GM12874 (cell line): ENCODE data around the gene CCDC142.

Experiments used
- TF ChIP-seq, protein P1 (sequence below): IDR thresholded peaks from 2 replicates; pipeline ENCODE4 v1.5.1; 2011; ENCODE audit warnings: low read depth, mild to moderate bottlenecking, control low read depth, low read length, moderate library complexity; ENCODE audit not compliant: insufficient read depth

CCDC142 gene

GRCh38 chr2:74474481-74474880 lies 8.3 kb downstream of the CCDC142 start:
- TF ChIP-seq, protein P1, sequence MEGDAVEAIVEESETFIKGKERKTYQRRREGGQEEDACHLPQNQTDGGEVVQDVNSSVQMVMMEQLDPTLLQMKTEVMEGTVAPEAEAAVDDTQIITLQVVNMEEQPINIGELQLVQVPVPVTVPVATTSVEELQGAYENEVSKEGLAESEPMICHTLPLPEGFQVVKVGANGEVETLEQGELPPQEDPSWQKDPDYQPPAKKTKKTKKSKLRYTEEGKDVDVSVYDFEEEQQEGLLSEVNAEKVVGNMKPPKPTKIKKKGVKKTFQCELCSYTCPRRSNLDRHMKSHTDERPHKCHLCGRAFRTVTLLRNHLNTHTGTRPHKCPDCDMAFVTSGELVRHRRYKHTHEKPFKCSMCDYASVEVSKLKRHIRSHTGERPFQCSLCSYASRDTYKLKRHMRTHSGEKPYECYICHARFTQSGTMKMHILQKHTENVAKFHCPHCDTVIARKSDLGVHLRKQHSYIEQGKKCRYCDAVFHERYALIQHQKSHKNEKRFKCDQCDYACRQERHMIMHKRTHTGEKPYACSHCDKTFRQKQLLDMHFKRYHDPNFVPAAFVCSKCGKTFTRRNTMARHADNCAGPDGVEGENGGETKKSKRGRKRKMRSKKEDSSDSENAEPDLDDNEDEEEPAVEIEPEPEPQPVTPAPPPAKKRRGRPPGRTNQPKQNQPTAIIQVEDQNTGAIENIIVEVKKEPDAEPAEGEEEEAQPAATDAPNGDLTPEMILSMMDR, result no peak

- TF ChIP-seq, protein P1, result no peak
Observed at GRCh38 chr2:74472945-74473258, 9.9 kb downstream of the CCDC142 start.

DNA sequence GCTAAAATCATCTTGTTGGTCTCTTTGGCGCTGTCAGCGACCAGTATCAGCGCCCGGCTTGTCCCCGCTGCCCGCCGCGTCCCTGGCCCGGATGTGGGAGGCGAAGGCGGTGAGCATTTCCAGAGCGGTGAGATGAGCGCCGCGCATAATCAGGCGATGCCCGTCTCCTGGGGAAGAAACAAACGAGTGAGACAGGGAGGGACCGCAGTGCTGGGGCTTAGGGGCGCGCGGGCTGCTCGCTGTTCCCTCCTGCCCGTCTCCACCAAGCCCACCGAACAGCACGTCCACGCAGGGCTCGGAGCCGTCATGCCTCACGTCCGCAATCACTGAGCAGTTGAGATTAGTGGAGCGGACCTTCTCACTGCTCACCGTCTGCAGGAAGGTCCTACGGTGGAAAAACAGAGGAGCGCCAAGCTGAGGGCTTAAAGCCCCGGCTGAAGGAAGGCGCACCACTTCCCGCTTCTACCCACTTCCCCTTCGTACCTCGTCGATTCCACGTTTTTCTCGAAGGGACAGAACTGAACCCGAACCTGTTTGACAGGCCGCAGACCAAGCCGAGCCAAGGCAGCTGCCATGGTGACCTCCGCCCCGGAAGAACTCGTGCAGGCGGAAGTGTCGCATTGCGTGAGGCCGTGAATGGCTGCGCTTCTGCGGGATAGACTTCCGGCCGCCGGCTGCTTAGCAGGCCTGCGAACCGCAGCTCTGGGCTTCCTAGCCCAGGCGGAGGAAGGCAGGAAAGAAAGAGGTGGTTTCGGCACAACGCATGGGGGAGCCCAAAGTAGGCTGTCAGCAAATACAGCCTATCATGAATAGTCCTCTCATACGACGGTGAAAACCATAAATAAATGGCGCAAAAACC lies 10.5 kb downstream of the CCDC142 start, which contains the start of gene MRPL53:
Gene MRPL53, minus strand, starts transcription at position 595 of the 859 bp plus-strand sequence. Its CDS starts 20 bp downstream, at position 575.
- TF ChIP-seq, protein P1, result no peak

DNA sequence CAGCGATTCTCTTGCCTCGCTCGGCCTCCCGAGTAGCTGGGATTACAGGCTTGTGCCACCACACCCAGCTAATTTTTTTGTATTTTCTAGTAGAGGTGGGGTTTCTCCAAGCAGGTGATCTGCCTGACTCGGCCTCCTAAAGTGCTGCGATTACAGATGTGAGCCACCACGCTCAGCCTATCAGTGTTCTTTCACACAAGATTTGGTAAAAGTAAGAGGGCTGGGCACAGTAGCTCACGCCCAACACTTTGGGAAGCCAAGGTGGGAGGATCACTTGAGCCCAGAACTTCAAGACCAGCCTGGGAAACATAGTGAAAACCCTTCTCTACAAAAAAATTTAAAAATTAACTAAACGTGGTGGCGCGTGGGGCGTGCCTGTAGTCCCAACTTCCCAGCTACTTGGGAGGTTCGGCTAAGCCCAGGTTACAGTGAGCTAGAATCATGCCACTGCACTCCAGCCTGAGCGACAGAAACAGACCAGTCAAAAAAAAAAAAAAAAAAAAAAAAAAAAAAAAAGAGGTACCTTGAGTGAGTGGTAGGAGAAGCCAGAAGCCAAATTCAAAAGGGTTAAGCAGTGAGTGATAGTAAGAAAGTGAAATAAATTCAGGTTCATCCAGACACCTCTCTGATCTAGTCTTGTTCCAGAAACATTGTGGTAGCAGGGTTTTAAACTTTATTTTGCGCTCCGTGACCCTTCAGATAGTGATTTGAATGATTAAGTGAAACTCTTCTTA lies 11.3 kb downstream of the CCDC142 start:
- TF ChIP-seq, protein P1, result no peak

GRCh38 chr2:74464406-74464805 lies 18.4 kb downstream of the CCDC142 start:
- TF ChIP-seq, protein P1, result no peak

GRCh38 chr2:74462786-74463105 lies 20.1 kb downstream of the CCDC142 start:
- TF ChIP-seq, protein P1, result no peak

- TF ChIP-seq, protein P1, result no peak
Observed at GRCh38 chr2:74462054-74462785, 20.6 kb downstream of the CCDC142 start.
